Vagina (tissue), 2 donors: ENCODE data around the gene ADIRF. TPM values are rescaled to one million over a fixed set of nuclear protein-coding genes. Genes with fewer than 3 reads are reported as not detected.
"Not testable (repeated sequence)": the region's sequence is repeated elsewhere in the genome, so short reads cannot be mapped to it uniquely, and the experiment has no call there.

ENCODE experiments used
- DNase-seq, 2 donors: peaks; one replicate each; pipeline ENCODE4 v3.0.0-alpha.2; 2017; ENCODE audit errors: extremely low spot score in 2 of 2
- H3K27ac ChIP-seq: fragments of 200-600 bp; sonication (generic); one replicate; pipeline ENCODE4 v1.5.1; 2019
- H3K27me3 ChIP-seq: fragments of 200-600 bp; sonication (generic); one replicate; pipeline ENCODE4 v1.5.1; 2019
- H3K36me3 ChIP-seq, 2 donors: fragments of 200-600 bp; sonication (generic); one replicate each; pipeline ENCODE4 v1.5.1; 2017 to 2019
- H3K4me1 ChIP-seq: fragments of 200-600 bp; sonication (generic); one replicate; pipeline ENCODE4 v1.5.1; 2019
- H3K4me3 ChIP-seq, 2 donors: fragments of 200-600 bp; sonication (generic); 1 replicate in 1 of 2; 2 replicates in 1 of 2; pipeline ENCODE4 v1.5.1; 2016 to 2019
- H3K9me3 ChIP-seq: fragments of 200-600 bp; sonication (generic); one replicate; pipeline ENCODE4 v1.5.1; 2019
- CTCF ChIP-seq, 3 experiments: fragments of 450-650 bp in 2 of 3; fragments of 200-600 bp in 1 of 3; sonication (generic) in 1 of 3; IDR thresholded peaks; one replicate each; pipeline ENCODE4 v1.5.1; 2017 to 2019; ENCODE audit warnings: antibody characterized with exemption in 3 of 3, mild to moderate bottlenecking in 2 of 3, moderate library complexity in 2 of 3
- POLR2A ChIP-seq, 2 donors: fragments of 450-650 bp; IDR thresholded peaks; one replicate each; pipeline ENCODE4 v1.6.1; 2017; ENCODE audit warnings: antibody characterized with exemption in 2 of 2, mild to moderate bottlenecking in 2 of 2, moderate library complexity in 2 of 2
- POLR2AphosphoS5 ChIP-seq, 2 donors: sonication (generic); formaldehyde crosslinking; IDR thresholded peaks; one replicate each; pipeline ENCODE4 v1.9.0; 2017; ENCODE audit warnings: antibody characterized with exemption in 2 of 2, mild to moderate bottlenecking in 2 of 2, low read depth in 1 of 2; ENCODE audit not compliant: insufficient read depth in 1 of 2
- intact Hi-C: fragments of 100-400 bp; cut with DNase I; formaldehyde crosslinking; loops from one replicate; pipeline ENCODE4 v1.15.1; 2023
- total RNA-seq: library from RNA; depleted of rRNA; stranded (reverse); fragments of >200 nt; gene quantifications from one replicate; pipeline ENCODE4 v1.2.3, GENCODE V29; 2016

Gene ADIRF
- total RNA-seq, 1 donor from 2014 or later: 374 TPM

GRCh38 chr10:86932674-86933073 is 35.6 kb upstream of the ADIRF start:
- H3K27me3 ChIP-seq: no peaks in the 10 kb centered on the region
- no peak overlapping the region for H3K4me3 ChIP-seq
- no peak for TF ChIP-seq CTCF (IDR thresholded peaks at IDR 0.05)
- TF ChIP-seq POLR2A (IDR thresholded peaks at IDR 0.05): no peak
- TF ChIP-seq POLR2AphosphoS5 (IDR thresholded peaks at IDR 0.05; ENCODE audit: insufficient read depth in 1 of 2, low read depth in 1 of 2): no peak
- no peaks in the 10 kb centered on the region for H3K9me3 ChIP-seq
- no peaks in the 10 kb centered on the region for H3K4me1 ChIP-seq
- no peak for DNase-seq
- peak overlapping the region; percentile 25 for H3K27ac ChIP-seq
- peaks cover 4 to 18% of the 10 kb centered on the region in 2 donors for H3K36me3 ChIP-seq
- intact Hi-C loops: no loop called here

GRCh38 chr10:86934162-86934711 is 34.0 kb upstream of the ADIRF start:
- H3K27ac ChIP-seq, H3K27me3 ChIP-seq, H3K9me3 ChIP-seq, H3K4me3 ChIP-seq, H3K4me1 ChIP-seq, DNase-seq, intact Hi-C loops: not testable (repeated sequence)
- peaks cover 4 to 17% of the 10 kb centered on the region in 2 donors for H3K36me3 ChIP-seq

- intact Hi-C loops: no loop called here
- no peak overlapping the region for H3K4me3 ChIP-seq
- no peaks in the 10 kb centered on the region for H3K36me3 ChIP-seq
- H3K4me1 ChIP-seq: no peaks in the 10 kb centered on the region
- no peak for DNase-seq
- no peak overlapping the region for H3K27ac ChIP-seq
- TF ChIP-seq POLR2A (IDR thresholded peaks at IDR 0.05) (no peak), POLR2AphosphoS5 (IDR thresholded peaks at IDR 0.05; ENCODE audit: insufficient read depth in 1 of 2, low read depth in 1 of 2) (no peak), CTCF (IDR thresholded peaks at IDR 0.05) (no peak)
- no peaks in the 10 kb centered on the region for H3K9me3 ChIP-seq
- H3K27me3 ChIP-seq: no peaks in the 10 kb centered on the region
These were observed 31.4 kb upstream of the ADIRF start for GRCh38 chr10:86936661-86937501.

GRCh38 chr10:86937502-86938154 is 30.7 kb upstream of the ADIRF start:
- H3K36me3 ChIP-seq: no peaks in the 10 kb centered on the region
- no peaks in the 10 kb centered on the region for H3K9me3 ChIP-seq
- TF ChIP-seq POLR2AphosphoS5 (IDR thresholded peaks at IDR 0.05; ENCODE audit: insufficient read depth in 1 of 2, low read depth in 1 of 2) (no peak), POLR2A (IDR thresholded peaks at IDR 0.05) (no peak), CTCF (IDR thresholded peaks at IDR 0.05) (no peak)
- intact Hi-C loops: no loop called here
- H3K27ac ChIP-seq: no peak overlapping the region
- no peak overlapping the region for H3K4me3 ChIP-seq
- no peak for DNase-seq
- H3K4me1 ChIP-seq: no peaks in the 10 kb centered on the region
- H3K27me3 ChIP-seq: no peaks in the 10 kb centered on the region

- TF ChIP-seq POLR2AphosphoS5 (IDR thresholded peaks at IDR 0.05; ENCODE audit: insufficient read depth in 1 of 2, low read depth in 1 of 2): no peak
- no peak for TF ChIP-seq CTCF (IDR thresholded peaks at IDR 0.05)
- TF ChIP-seq POLR2A (IDR thresholded peaks at IDR 0.05): no peak
- Histone ChIP-seq H3K27me3 (no peaks in the 10 kb centered on the region), H3K9me3 (no peaks in the 10 kb centered on the region), H3K4me3 (no peak overlapping the region), H3K36me3 (no peaks in the 10 kb centered on the region), H3K4me1 (no peaks in the 10 kb centered on the region), H3K27ac (no peak overlapping the region)
- DNase-seq: no peak
- intact Hi-C loops: no loop called here
These were observed 30.0 kb upstream of the ADIRF start for GRCh38 chr10:86938260-86938659.

GRCh38 chr10:86940076-86940475 is 28.2 kb upstream of the ADIRF start:
- H3K9me3 ChIP-seq, H3K4me3 ChIP-seq, H3K27ac ChIP-seq, intact Hi-C loops, DNase-seq, H3K27me3 ChIP-seq, H3K36me3 ChIP-seq, H3K4me1 ChIP-seq: not testable (repeated sequence)
